ENCODE data around the gene TYRO3.
"Not testable (repeated sequence)": the region's sequence is repeated elsewhere in the genome, so short reads cannot be mapped to it uniquely, and the experiment has no call there.

The TYRO3 gene

DNA sequence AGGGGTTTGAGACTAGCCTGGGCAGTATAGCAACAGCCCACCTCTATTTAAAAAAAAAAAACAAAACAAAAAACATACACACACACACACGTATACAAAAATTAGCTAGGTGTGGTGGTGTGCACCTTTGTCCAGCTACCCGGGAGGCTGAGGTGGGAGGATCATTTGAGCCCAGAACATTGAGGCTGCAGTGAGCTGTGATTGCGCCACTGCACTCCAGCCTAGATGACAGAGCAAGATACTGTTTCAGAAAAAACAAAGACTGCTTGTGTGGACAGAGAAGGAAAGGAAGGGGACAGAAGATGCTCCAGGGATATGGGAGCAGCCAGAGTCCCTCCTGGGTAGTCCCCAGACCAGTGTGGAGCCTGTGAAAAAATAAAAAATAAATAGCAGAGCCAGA, 12.9 kb downstream of the TYRO3 start:
- Histone ChIP-seq H3K27me3 (ENCODE audit: low read depth) (no peaks in the 10 kb centered on the region), H3K9me3 (no peaks in the 10 kb centered on the region), H3K4me3 (no peak overlapping the region), H3K4me1 (peaks cover 12% of the 10 kb centered on the region), H3K36me3 (replicated peaks) (peaks cover 61% of the 10 kb centered on the region)
- no peak for DNase-seq (ENCODE audit: low spot score in 2 of 2)
- in situ Hi-C loops (cut with MboI; ENCODE audit: low sequenced_read_pairs): no loop called here

DNA sequence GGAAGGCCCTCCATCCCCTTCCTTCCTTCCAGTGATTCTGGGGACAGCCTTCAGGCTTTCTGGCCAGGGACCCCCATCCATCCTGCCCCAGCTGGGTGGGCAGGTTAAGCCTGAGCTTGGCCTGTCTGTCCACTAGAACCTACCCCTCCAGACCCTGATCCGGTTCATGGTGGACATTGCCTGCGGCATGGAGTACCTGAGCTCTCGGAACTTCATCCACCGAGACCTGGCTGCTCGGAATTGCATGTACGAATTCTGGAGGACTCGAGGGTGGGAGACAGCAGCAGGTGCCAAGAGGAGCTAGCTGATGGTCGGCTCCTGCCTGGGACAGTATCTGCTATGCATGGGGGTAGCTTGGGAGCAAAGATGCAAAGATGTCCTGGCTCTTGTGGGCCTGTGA, 13.9 kb downstream of the TYRO3 start:
- H3K27me3 ChIP-seq (ENCODE audit: low read depth): no peaks in the 10 kb centered on the region
- H3K36me3 ChIP-seq (replicated peaks): peaks cover 59% of the 10 kb centered on the region
- no peaks in the 10 kb centered on the region for H3K9me3 ChIP-seq
- no peak overlapping the region for H3K4me3 ChIP-seq
- in situ Hi-C loops (cut with MboI; ENCODE audit: low sequenced_read_pairs): no loop called here
- no peak for DNase-seq (ENCODE audit: low spot score in 2 of 2)
- peaks cover 8% of the 10 kb centered on the region for H3K4me1 ChIP-seq

DNA sequence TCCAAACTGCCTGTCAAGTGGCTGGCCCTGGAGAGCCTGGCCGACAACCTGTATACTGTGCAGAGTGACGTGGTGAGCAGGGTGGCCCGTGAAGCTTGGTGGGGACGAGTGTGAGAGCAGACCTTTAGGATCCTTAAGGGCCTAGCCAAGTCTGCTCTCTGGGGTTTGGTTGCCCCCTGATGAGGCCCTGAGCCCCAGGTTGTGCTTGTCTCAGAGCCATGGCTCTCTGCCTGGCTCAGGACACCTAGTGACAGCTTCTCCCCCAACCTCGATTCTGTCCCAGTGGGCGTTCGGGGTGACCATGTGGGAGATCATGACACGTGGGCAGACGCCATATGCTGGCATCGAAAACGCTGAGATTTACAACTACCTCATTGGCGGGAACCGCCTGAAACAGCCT, 14.4 kb downstream of the TYRO3 start:
- Histone ChIP-seq H3K4me1 (peaks cover 3% of the 10 kb centered on the region), H3K4me3 (no peak overlapping the region), H3K9me3 (no peaks in the 10 kb centered on the region), H3K27me3 (ENCODE audit: low read depth) (no peaks in the 10 kb centered on the region), H3K36me3 (replicated peaks) (peaks cover 60% of the 10 kb centered on the region)
- in situ Hi-C loops (cut with MboI; ENCODE audit: low sequenced_read_pairs): no loop called here
- no peak for DNase-seq (ENCODE audit: low spot score in 2 of 2)

DNA sequence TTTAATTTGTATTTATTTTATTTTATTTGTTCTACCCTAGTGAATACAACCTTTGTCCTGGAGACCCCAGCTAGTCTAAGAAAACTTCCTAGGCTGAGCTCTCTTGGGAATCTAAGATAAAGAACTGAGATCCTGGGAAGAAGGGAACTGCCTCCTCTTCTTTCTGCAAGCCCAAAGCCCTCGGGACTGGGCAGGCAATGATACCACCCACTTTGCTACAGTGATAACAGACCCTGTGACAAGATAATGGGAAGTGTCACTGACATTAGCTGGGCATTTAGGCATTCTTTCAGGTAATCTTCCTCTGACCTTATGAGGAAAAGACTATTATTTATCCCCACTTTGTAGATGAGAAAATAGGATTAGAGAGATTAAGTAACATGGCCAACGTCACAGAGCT, 15.1 kb downstream of the TYRO3 start:
- peaks cover 62% of the 10 kb centered on the region for H3K36me3 ChIP-seq (replicated peaks)
- H3K4me3 ChIP-seq: no peak overlapping the region
- H3K27me3 ChIP-seq (ENCODE audit: low read depth): no peaks in the 10 kb centered on the region
- H3K4me1 ChIP-seq: no peaks in the 10 kb centered on the region
- in situ Hi-C loops (cut with MboI; ENCODE audit: low sequenced_read_pairs): no loop called here
- no peak for DNase-seq (ENCODE audit: low spot score in 2 of 2)
- H3K9me3 ChIP-seq: no peaks in the 10 kb centered on the region

DNA sequence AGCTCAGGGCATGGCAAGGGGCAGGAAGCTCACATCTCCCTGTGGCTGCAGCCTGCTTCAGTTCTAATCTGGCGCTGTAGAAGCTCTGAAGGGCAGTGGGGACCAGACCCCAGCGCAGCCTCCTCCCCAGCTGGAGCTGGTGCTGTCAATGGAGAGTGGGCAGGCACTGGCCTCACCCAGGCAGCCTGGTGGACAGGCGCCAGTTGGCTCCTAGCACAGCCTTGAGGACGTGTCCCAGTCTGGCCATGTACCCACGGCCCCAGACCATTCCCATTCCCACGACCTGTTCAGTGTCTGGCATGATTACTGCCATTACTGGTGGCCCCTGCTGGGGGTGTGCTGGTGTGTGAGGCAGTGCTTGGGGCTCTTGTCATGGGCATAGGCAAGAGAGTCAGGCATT, 16.3 kb downstream of the TYRO3 start:
- no peaks in the 10 kb centered on the region for H3K27me3 ChIP-seq (ENCODE audit: low read depth)
- in situ Hi-C loops (cut with MboI; ENCODE audit: low sequenced_read_pairs): no loop called here

DNA sequence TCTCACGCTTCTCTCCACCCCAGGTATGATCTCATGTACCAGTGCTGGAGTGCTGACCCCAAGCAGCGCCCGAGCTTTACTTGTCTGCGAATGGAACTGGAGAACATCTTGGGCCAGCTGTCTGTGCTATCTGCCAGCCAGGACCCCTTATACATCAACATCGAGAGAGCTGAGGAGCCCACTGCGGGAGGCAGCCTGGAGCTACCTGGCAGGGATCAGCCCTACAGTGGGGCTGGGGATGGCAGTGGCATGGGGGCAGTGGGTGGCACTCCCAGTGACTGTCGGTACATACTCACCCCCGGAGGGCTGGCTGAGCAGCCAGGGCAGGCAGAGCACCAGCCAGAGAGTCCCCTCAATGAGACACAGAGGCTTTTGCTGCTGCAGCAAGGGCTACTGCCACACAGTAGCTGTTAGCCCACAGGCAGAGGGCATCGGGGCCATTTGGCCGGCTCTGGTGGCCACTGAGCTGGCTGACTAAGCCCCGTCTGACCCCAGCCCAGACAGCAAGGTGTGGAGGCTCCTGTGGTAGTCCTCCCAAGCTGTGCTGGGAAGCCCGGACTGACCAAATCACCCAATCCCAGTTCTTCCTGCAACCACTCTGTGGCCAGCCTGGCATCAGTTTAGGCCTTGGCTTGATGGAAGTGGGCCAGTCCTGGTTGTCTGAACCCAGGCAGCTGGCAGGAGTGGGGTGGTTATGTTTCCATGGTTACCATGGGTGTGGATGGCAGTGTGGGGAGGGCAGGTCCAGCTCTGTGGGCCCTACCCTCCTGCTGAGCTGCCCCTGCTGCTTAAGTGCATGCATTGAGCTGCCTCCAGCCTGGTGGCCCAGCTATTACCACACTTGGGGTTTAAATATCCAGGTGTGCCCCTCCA, 19.1 kb downstream of the TYRO3 start:
- no peaks in the 10 kb centered on the region for H3K4me1 ChIP-seq
- DNase-seq (ENCODE audit: low spot score in 2 of 2): no peak
- H3K36me3 ChIP-seq (replicated peaks): peaks cover 39% of the 10 kb centered on the region
- H3K4me3 ChIP-seq: no peak overlapping the region
- H3K27me3 ChIP-seq (ENCODE audit: low read depth): no peaks in the 10 kb centered on the region
- in situ Hi-C loops (cut with MboI; ENCODE audit: low sequenced_read_pairs): no loop called here
- H3K9me3 ChIP-seq: no peaks in the 10 kb centered on the region

More for the DNA sequence above, 16.3 kb downstream of the TYRO3 start:
- DNase-seq (ENCODE audit: low spot score in 2 of 2): no peak
- Histone ChIP-seq H3K9me3 (no peaks in the 10 kb centered on the region), H3K36me3 (replicated peaks) (peaks cover 52% of the 10 kb centered on the region), H3K4me1 (no peaks in the 10 kb centered on the region), H3K4me3 (no peak overlapping the region)

DNA sequence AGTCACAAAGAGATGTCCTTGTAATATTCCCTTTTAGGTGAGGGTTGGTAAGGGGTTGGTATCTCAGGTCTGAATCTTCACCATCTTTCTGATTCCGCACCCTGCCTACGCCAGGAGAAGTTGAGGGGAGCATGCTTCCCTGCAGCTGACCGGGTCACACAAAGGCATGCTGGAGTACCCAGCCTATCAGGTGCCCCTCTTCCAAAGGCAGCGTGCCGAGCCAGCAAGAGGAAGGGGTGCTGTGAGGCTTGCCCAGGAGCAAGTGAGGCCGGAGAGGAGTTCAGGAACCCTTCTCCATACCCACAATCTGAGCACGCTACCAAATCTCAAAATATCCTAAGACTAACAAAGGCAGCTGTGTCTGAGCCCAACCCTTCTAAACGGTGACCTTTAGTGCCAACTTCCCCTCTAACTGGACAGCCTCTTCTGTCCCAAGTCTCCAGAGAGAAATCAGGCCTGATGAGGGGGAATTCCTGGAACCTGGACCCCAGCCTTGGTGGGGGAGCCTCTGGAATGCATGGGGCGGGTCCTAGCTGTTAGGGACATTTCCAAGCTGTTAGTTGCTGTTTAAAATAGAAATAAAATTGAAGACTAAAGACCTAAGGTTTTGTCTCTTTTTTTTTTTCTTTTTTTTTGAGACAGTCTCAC, 19.8 kb downstream of the TYRO3 start:
- Histone ChIP-seq H3K9me3 (no peaks in the 10 kb centered on the region), H3K36me3 (replicated peaks) (peaks cover 31% of the 10 kb centered on the region), H3K27me3 (ENCODE audit: low read depth) (no peaks in the 10 kb centered on the region), H3K4me1 (no peaks in the 10 kb centered on the region), H3K4me3 (no peak overlapping the region)
- in situ Hi-C loops (cut with MboI; ENCODE audit: low sequenced_read_pairs): no loop called here
- no peak for DNase-seq (ENCODE audit: low spot score in 2 of 2)

DNA sequence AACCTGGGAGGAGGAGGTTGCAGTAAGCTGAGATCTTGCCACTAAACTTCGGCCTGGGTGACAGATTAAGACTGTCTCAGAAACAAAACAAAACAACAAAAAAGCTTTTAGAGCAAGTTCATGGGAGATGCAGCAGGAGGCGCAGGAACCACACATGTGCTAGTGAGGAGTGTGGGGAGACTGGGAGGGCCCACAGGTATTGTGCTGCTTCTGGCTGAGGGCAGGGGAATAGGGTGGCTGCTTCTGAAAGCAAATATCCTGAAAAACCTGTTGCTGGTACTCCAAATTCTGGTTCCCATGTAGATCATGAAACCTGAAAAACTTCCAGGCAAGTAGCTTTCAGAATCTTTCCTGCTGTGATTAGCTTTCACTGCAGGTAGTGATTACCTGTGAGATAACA, 22.1 kb downstream of the TYRO3 start:
- H3K27me3 ChIP-seq (ENCODE audit: low read depth): no peaks in the 10 kb centered on the region
- no peaks in the 10 kb centered on the region for H3K4me1 ChIP-seq
- no peak overlapping the region for H3K4me3 ChIP-seq
- in situ Hi-C loops (cut with MboI; ENCODE audit: low sequenced_read_pairs): no loop called here
- DNase-seq (ENCODE audit: low spot score in 2 of 2): no peak
- H3K9me3 ChIP-seq: no peaks in the 10 kb centered on the region
- peaks cover 17% of the 10 kb centered on the region; the same call in 1 of the 2 replicates for H3K36me3 ChIP-seq (replicated peaks)

DNA sequence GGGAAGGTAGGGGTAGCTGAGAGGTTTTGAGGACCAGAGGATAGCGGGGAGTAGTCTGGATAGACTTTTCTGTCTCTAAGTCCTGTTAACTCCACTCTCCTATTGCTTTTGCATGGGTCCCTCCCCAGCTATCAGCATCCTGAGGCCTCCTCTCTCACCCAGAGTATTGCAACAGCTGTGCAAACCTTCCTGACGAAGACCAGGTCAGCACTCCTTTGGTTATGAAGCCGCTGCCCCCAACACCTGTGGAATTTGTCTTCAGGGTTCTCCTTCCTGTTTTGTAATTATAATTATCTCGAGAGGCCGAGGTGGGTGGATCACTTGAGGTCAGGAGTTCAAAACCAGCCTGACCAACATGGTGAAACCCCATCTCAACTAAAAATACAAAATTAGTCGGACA, 24.8 kb downstream of the TYRO3 start:
- DNase-seq (ENCODE audit: low spot score in 2 of 2): no peak
- H3K9me3 ChIP-seq: no peaks in the 10 kb centered on the region
- no peaks in the 10 kb centered on the region for H3K4me1 ChIP-seq
- H3K36me3 ChIP-seq (replicated peaks): peaks cover 1% of the 10 kb centered on the region; the same call in 1 of the 2 replicates
- H3K4me3 ChIP-seq: no peak overlapping the region
- in situ Hi-C loops (cut with MboI; ENCODE audit: low sequenced_read_pairs): no loop called here
- no peaks in the 10 kb centered on the region for H3K27me3 ChIP-seq (ENCODE audit: low read depth)

DNA sequence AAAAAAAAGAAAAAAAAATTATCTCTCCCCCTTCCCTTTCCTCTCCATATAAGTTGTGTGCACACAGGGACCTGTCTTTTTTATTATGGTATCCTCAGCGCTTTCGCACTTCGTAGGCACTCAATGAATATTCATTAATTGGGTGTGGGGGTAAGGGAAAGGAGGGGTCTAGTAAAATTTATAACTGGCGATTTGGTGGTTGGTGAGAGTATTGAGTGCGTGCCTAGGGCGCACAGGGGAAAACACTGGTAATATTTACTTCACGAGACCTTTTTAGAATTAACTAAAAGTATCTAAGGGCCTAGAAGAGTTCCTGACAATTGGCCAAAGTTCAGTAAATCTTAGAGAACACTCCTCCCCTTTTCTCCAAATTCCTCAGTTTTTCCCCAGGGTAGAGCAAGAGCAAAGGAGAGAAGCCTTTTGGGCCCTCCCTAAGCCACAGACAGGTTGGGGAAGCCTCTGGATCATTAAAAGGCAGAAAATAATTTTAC, 25.7 kb downstream of the TYRO3 start:
- no peaks in the 10 kb centered on the region for H3K27me3 ChIP-seq (ENCODE audit: low read depth)
- H3K4me3 ChIP-seq: no peak overlapping the region
- H3K36me3 ChIP-seq (replicated peaks): no peaks in the 10 kb centered on the region
- in situ Hi-C loops (cut with MboI; ENCODE audit: low sequenced_read_pairs): no loop called here
- DNase-seq (ENCODE audit: low spot score in 2 of 2): no peak
- no peaks in the 10 kb centered on the region for H3K9me3 ChIP-seq
- H3K4me1 ChIP-seq: no peaks in the 10 kb centered on the region

DNA sequence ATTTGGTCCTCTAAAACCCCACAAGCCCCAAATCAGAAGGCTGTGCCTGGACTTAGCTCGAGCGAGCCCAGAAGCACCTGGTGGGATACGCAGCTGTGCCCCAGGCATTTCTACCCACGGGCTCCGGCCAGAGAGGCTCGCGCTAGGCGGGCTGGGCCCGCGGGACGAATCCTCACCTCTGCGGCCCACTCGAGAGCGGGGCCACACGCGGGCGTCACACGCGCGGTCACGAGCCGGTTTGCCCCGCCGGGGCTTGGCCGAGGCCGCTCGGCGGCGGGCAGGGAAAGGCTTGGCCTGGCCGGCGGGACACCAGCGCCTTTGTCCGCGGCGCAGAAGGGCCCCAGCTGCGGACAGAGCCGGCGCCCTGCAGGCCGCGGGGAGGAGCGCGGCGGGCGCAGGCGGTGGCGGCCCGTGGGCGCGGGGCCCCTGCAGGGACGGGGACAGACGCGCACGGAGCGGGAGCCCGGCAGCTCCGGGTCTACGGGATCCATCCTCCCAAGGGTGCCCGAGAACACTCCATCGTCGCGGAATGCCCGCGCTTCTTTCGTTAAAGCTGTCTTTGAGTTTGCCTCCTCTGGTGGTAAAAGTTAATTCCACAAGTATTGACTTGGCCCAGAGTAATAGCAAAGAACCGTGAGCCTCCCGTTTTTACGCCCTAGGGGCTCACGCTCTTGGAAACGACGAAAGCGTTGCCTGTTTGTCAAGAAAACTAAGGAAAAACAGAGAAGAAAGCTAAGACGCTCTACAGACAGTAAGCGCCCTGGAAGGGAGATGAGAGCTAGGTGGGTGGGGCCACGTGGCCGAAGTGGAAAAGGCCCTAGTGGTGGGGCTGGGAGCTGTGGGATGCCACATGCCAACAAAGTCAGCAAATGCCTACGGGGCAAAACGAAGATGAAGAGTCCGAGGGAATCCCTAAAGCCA, 26.4 kb downstream of the TYRO3 start:
- DNase-seq (ENCODE audit: low spot score in 2 of 2): no peak
- in situ Hi-C loops (cut with MboI; ENCODE audit: low sequenced_read_pairs): no loop called here
- H3K4me3 ChIP-seq: no peak overlapping the region
- no peaks in the 10 kb centered on the region for H3K27me3 ChIP-seq (ENCODE audit: low read depth)
- H3K4me1 ChIP-seq: no peaks in the 10 kb centered on the region
- H3K9me3 ChIP-seq: no peaks in the 10 kb centered on the region
- H3K36me3 ChIP-seq (replicated peaks): no peaks in the 10 kb centered on the region

DNA sequence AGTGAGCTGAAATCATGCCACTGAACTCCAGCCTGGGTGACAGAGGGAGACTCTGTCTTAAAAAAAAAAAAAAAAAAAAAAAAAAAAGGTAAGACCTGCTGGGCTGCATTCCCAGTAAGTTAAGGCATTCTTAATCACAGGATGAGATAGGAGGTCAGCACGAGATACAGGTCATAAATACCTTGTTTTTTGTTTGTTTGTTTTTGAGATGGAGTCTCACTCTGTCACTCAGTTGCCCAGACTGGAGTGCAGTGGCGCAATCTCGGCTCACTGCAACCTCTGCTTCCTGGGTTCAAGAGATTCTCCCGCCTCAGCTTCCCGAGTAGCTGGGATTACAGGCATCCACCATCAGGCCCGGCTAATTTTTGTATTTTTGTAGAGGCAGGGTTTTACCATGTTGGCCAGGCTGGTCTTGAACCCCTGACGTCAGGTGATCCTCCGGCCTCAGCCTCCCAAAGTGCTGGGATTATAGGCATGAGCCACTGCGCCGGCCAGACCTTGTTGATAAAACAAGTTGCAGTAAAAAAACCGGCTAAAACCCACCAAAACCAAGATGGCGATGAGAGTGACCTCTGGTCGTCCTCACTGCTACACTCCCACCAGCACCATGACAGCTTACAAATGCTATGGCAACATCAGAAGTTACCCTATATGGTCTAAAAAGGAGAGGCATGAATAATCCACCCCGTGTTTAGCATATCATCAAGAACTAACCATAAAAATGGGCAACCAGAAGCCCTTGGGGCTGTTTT, 27.7 kb downstream of the TYRO3 start:
- H3K4me3 ChIP-seq; DNase-seq (ENCODE audit: low spot score in 2 of 2); in situ Hi-C loops (cut with MboI; ENCODE audit: low sequenced_read_pairs); H3K4me1 ChIP-seq; H3K9me3 ChIP-seq; H3K36me3 ChIP-seq (replicated peaks); H3K27me3 ChIP-seq (ENCODE audit: low read depth): not testable (repeated sequence)

DNA sequence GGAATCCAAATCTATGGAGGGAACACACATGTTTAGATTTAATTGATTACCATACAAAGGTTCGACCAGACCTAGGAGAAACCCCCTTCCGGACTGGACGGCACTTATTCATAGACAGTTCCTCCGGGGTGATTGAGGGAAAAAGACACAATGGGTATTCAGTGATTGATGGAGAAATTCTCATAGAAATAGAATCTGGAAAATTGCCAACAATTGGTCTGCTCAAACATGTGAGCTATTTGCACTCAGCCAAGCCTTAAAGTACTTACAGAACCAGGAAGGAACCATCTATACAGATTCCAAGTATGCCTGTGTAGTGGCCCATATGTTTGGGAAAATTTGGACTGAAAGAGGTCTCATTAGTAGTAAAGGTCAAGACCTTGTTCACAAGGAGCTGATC, 30.0 kb downstream of the TYRO3 start:
- DNase-seq (ENCODE audit: low spot score in 2 of 2); H3K4me3 ChIP-seq; in situ Hi-C loops (cut with MboI; ENCODE audit: low sequenced_read_pairs): not testable (repeated sequence)

More for the DNA sequence above, 30.0 kb downstream of the TYRO3 start:
- not testable (repeated sequence) for H3K27me3 ChIP-seq (ENCODE audit: low read depth); H3K4me1 ChIP-seq; H3K9me3 ChIP-seq; H3K36me3 ChIP-seq (replicated peaks)
